ENCODE results near the gene RASL11B. TPM values are rescaled to one million over a fixed set of nuclear protein-coding genes. Genes with fewer than 3 reads are reported as not detected.
A peak's percentile ranks its signal among the peaks of the same experiment; 100 is the strongest.

Gene RASL11B
- total and polyA plus RNA-seq, 2 of the 13 experiments (the other 11 are each of a cell fraction or from before 2014, with no cell fraction given) = 0.07 to 0.20 TPM

GRCh38 chr4:52861879-52862616, at the start of gene RASL11B (continued):
- peak; percentile 43 for TF ChIP-seq AGO2 (optimal IDR thresholded peaks at IDR 0.05; ENCODE audit: low read depth, low read length)
- 0 out of 2 replicates have a peak, but pooled peaks have one; percentile 27 for TF ChIP-seq ZNF768 (CRISPR knock-in tag; IDR thresholded peaks at IDR 0.05)
- no peak for TF ChIP-seq ZC3H4 (CRISPR knock-in tag; IDR thresholded peaks at IDR 0.05; ENCODE audit: borderline replicate concordance)
- TF ChIP-seq ZNF441 (CRISPR knock-in tag; IDR thresholded peaks at IDR 0.05; ENCODE audit: borderline replicate concordance) = no peak
- TF ChIP-seq GABPB1 (CRISPR knock-in tag; IDR thresholded peaks at IDR 0.05) = peak; percentile 21; the same call in 1 of the 2 replicates
- peak; percentile 33; the same call in 1 of the 2 replicates for TF ChIP-seq TAF1 (CRISPR knock-in tag; IDR thresholded peaks at IDR 0.05)
- no peak for TF ChIP-seq ETV6 (CRISPR knock-in tag; conservative IDR thresholded peaks at IDR 0.05)
- peak; percentile 42; the same call in 1 of the 2 replicates for TF ChIP-seq UBTF (CRISPR knock-in tag; IDR thresholded peaks at IDR 0.05)
- no peak for TF ChIP-seq NFE2 (CRISPR knock-in tag; IDR thresholded peaks at IDR 0.05)
- 0 out of 2 replicates have a peak, but pooled peaks have one; percentile 9 for TF ChIP-seq SP5 (CRISPR knock-in tag; IDR thresholded peaks at IDR 0.05; ENCODE audit: borderline replicate concordance, low read depth)
- TF ChIP-seq ZNF274 (CRISPR knock-in tag; IDR thresholded peaks at IDR 0.05) = no peak
- peak; percentile 26; the same call in 1 of the 2 replicates for TF ChIP-seq ARID4A (CRISPR knock-in tag; IDR thresholded peaks at IDR 0.05; ENCODE audit: borderline replicate concordance)
- 0 out of 2 replicates have a peak, but pooled peaks have one; percentile 29 for TF ChIP-seq RBFOX2 (IDR thresholded peaks at IDR 0.05; ENCODE audit: low read depth, low read length)
- TF ChIP-seq ZNF710 (CRISPR knock-in tag; IDR thresholded peaks at IDR 0.05; ENCODE audit: borderline replicate concordance) = no peak
- no peak for TF ChIP-seq ZNF557 (CRISPR knock-in tag; IDR thresholded peaks at IDR 0.05)
- TF ChIP-seq ZNF770 (CRISPR knock-in tag; IDR thresholded peaks at IDR 0.05) = peak; percentile 42; the same call in 1 of the 2 replicates

Data from HepG2 (cell line).